Stimulated activated CD4-positive, alpha-beta T cell treated with anti-CD3 and anti-CD28 coated beads, Interleukin-12 subunit alpha, Interleukin-12 subunit beta, amount 100 ng/mL, for 24 hours (primary cell): ENCODE data around the gene FAM186B.

ENCODE experiments used
- DNase-seq, 2 experiments: peaks; one replicate each; pipeline ENCODE4 v3.0.0-alpha.2; 2020; ENCODE audit warnings: low read depth in 2 of 2

Gene FAM186B

DNA sequence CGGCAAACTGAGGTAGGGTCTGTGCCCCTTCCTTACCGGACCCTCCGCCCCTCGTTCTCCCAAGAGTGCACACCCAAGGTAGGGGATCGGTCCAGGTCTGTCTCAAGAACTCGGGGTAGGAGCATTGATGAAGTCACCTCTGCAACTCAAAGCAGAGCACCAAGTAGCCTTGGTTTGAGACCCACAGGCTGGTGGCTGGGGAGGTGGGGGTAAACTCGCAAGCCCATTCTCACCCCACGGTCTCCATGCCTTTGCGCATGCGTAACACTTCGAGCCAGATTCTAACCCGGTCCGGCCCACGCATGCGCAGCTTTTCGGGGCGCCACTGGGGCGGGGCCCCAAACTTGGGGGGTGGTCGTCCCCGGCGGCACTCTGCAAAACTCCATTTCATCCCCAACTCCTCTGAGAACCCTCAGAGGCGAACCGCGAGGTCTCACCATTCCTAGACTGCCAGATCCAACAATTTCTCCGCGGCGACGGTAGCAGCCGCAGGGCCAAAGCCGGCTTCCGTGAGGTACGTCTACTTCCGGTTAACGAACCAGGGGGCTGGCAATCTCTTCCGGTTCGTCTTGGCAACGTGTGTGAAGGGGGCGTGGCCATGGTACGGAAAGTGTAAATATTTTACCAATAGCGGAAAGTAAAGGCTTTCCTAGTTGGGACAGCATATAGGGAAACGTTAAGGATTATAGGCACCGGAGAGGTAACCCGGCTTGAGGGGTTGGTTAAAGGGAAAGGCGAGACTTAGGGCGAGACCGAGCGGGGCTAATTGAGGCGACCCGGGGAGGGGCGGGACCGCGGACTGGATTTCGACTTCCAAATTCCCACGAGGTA is 37.6 kb downstream of the FAM186B start, which contains the start of gene MCRS1:
MCRS1 (minus strand) TSS at position 532 of the 831 bp plus-strand sequence. CDS start 1,411 bp downstream, outside the sequence.
- DNase-seq = peak; percentile 74 to 84

DNA sequence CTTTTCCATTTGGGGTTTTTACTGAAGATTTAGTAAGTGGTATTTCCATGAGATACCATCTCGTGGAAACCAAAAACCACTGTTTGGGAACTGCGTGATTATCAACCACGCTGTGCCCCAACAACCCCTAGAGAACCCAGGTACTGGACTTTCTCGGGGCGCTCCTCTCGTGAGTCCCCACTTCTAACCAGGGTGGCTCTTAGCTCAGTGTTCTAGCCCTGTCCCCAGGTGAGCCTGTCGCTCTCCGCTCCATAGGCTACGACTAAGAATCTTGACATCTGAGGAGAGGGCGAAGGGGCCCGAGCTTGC is 38.2 kb downstream of the FAM186B start:
- DNase-seq = no peak

DNA sequence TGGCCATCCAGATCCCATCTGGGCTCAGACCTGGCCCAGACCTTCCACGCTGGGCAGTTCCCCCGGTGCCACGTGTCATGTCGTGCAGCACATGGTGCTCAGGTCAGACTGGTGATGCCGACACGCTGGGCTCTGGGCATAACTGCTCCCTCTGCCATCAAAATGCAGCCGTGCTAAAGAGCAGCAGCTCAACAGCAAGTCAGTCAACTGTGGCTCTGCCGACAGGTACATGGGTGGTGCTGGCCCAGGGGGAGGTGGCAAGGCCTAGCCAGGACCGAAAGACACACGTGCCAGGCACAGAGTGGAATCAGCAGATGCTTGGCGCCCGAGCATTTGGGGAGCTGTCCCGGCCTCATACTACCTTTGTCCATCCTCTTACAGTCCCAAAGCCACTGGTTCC is 39.1 kb downstream of the FAM186B start:
- DNase-seq = no peak

DNA sequence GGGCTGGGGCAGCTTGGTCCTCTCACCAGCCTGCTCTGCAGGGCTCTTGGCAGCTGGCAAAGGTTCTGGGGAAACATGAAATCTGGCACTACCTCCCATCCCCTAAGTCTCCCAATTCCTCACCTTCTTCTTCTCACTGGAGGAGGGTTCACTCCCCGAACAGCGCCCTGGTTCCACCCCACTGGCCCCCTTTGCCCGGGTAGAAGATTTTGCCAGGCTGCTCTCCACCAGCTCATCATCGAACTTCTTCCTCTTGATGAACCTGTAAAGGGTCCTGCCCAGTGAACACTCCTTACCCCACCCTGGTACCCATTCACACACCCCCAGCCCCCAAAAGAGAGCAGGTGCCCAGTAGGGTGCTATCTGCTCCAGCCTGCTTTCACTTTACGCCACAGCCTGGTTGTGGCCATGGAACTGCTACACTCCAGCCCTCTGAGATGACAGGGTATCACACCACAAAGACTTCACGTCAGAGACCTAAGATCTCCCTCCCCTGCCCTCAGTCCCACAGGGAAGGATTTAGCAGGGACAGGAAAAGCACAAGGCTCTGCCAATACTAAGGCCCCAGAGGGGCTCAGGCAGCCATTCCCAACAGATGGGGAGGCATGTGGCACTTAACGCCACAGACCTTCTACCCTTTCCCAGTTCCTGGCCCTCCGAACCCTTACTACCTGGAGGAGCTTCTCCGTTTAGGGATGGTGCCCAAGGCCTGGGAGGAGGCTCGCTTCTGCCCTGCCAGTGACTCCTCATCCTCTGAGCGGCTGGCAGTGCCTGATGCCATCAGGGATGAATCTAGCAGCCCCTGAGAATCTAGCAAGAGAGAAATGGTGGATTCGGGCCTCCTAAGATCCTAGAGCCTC is 39.8 kb downstream of the FAM186B start:
- DNase-seq = no peak

DNA sequence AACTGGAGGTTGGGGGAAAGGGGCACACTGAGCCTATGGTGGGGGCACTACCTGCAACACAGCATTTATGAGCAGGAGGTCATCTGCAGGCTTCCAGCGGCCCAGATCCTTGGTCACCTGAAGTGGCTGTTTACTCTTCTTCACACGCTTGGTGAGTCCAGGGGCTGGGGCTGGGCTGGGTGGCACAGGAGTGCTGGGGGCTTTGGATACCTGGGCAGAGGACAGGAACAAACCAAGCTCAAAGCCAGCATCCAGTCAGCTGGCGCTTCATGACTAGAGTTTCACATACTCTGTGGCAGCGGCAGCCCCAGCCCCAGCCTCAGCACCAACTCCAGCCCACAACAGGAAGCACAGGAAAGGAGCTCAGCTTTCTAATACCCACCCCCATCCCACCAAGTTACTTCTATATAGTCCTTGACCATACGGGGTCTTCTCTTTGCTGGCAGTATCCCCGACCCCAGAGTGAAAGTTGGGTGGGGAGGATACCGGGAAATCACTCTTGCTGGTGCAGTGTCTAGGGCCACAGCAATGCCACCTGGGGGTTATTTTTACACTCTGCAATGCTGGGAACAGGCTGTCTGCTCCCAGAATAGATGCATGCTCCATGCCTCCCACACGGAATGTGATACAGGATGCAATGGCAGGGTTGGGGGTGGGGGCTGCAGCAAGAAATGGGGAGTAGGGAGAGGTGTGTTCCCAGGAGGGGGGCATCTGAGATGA is 40.6 kb downstream of the FAM186B start:
- no peak for DNase-seq

DNA sequence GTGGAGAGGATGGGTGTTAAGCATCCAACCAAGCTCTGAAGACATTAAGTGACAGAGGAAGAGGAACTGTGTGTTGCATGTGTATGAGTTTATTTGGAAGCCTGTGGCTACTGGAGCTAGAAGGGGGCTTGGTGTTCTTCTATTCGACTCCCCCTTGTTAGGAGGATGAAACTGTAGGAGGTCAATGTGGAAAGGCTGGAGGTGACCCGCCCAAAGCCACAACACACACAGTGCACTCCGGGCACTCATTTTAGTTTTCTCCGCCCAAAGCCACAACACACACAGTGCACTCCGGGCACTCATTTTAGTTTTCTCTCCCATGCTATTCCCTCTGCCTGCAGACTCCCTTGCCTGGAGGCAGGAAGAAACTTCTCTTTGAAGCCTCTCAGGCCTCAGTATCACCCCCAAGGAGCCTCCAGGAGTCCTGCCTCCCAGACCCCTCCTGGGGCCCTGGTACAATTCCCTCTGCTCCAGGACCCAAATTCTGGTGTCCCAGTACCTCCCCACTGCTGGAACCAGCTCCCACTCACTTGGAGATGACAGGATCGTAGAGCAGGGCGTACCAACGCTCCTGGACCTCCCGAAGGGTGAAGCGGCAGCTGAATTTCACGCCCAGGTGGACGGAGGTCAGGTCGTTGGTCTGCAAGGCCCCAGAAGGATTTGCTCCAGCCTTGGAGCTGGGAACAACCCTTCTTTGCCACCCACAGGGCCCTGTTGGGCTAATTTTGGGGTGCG is 41.3 kb downstream of the FAM186B start:
- no peak for DNase-seq

DNA sequence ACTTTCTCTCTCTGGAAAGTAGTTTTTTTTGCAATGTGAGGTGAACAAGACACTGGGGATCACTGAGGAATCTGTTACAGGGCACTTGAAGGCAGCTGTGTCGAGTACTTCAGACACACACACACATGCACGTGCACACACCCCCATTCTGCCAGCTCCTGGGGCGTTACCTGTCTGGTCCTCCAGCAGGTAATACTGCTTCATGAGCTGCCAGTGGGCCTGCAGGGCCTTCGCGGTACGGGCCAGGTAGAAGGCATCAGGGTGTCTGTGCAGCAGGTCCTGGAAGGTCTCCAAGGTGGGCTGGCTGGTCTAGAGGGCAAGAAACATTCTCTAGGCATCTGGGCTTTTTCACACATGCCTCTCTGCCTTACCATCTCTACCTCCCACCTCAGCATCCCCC is 42.6 kb downstream of the FAM186B start:
- no peak for DNase-seq

DNA sequence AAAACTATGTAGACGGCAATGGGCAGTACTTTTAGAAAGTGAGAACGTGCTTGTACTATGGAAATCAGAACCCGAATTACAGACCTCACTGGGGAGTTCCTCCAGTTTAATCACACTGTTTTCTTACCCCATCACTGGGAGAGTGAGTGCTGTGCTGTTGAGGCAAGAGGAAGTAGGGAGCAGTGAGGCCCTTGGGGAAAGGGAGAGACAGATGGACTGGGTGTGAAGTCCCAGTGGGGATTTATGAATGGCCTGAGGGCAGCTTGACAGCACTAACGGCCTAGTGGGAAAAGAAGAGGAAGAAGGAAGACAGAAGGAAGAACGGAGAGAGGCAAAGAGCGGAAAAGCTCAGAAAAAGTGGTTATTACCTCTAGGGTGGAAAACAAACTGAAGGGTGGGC is 43.2 kb downstream of the FAM186B start:
- DNase-seq = no peak

DNA sequence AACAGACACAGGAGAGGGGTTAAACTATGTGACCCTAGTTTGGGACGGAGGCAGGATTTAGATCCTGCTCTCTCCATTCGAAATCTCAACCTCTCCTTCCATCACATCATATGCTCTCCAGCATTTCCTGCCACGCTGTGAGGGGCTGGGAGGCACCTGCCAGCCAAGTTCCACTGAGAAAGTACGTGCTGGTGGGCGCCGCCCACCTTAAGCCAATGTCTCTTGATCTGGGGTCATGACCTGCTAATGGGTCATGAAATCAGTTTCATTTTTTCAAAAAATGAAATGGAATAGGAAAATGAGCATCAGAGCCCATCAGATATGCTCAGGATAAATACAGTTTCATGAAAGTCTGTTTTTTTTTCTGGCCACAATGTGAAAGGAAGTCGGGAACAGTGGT is 44.7 kb downstream of the FAM186B start:
- DNase-seq = no peak

DNA sequence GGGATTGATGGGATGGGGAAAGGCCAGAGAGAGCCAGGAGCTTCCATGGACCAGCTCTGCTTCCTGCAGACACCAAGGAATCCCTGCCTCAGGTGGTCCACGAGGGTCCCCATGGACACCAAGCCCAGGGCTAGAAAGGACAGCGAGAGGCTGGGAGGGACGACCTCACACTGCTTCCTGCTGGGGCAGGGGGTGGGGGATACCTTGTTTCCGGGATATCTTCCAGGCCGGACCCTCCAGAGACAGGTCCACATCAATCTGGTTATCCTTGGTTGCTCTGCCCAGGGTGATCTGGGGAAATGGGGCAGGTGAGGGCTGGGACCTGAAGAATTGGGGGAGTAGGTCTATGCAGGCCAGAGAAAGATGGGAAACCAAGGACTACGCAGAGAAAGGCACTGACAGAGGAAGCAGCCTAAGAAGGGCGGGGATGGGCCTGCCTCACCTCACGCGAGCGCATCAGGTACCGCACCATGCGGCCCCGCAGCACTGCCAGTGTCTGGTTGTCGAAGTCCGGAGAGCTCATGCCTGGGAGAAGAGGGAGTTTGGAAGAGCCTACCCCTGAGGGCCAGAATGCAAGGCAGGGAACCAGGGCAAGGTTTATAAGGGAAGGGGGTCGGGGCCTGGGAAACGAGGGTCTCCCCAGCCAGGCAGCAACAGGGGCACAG is 46.3 kb downstream of the FAM186B start:
- no peak for DNase-seq

DNA sequence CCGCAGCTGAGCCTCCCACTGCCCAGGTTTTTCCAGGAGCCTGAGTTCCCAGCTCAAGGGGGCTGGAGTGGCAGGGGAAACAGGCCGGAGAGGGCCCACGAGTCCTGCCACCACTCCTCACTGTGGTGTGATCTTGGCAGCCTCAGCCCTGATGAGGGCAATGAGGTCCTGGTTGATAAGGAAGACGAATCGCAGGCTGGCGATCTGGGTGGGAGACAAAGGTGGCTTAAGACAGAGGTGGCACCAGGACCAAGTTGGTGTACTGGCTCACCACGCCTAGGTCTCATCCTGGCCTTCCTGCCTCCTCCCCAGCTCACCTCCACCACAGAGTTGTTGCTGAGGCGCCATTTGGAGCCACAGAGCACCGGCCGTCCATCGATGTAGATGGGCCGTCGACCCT is 46.9 kb downstream of the FAM186B start:
- DNase-seq = no peak

DNA sequence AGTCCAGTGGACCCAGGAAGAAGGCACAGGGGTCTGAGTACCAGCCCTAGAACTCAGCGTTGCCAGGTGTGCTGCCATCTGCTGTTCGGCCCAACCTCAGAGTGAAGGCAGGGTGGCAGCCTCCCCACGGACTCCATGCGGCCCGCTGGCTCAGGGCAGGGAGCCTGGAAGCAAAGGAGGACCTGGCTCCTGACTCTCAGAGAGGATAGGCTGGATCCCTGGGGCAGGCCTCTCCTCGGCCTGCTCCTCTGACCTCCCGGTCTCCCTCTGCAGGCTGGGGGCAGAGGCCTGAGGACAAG is 47.6 kb downstream of the FAM186B start:
- no peak for DNase-seq

DNA sequence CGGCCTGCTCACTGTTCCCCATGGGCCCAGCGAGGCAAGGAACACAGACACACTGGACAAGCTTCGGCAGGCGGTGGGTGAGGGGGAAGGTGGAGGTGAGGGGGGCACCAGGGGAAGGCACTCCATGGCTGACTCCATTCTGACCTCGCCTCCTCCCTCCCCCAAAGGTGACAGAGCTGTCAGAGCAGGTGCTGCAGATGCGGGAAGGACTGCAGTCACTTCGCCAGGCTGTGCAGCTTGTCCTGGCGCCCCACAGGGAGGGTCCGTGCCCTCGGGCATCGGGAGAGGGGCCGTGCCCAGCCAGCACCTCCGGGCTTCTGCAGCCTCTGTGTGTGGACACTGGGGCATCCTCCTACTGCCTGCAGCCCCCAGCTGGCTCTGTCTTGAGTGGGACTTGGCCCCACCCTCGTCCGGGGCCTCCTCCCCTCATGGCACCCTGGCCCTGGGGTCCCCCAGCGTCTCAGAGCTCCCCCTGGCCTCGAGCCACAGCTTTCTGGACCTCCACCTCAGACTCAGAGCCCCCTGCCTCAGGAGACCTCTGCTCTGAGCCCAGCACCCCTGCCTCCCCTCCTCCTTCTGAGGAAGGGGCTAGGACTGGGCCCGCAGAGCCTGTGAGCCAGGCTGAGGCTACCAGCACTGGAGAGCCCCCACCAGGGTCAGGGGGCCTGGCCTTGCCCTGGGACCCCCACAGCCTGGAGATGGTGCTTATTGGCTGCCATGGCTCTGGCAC is 48.1 kb downstream of the FAM186B start:
- DNase-seq = no peak

DNA sequence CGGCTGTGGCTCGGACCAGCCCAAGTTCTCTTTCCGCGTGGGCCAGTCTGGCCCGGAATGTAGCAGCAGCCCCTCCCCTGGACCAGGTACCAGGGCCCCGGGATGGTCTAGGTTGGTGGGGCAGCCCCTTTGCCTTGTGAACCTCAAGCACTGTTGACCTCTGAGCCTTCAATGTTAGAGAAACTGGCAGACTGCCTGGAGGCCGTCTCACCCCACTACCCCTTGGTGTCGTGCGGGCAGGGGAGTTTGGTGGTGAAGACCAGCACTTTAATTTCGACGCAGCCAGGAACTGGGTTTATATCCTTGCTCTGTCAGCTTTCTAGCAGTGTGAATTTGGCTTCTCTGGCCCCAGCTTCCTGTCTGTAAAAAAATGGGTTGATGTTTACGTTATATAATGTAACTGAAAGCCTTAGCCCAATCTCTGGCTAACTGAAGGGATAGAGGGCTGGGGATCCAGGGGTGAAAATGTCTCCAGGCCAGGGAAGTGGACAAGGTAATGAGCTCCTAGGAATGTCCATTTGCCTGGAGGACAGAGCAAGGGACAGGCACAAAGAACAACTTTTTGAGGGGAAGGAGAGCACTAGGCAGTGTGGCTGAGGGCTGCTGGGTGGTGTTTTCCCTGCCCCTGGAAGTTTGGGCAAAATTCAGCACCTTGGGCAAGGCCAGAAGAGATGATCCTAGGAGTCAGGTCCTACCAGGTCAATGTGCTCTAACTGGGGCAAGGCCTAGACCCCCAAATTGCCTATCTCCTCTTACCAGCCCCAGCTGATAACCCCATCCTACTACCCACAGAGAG is 48.9 kb downstream of the FAM186B start:
- no peak for DNase-seq

DNA sequence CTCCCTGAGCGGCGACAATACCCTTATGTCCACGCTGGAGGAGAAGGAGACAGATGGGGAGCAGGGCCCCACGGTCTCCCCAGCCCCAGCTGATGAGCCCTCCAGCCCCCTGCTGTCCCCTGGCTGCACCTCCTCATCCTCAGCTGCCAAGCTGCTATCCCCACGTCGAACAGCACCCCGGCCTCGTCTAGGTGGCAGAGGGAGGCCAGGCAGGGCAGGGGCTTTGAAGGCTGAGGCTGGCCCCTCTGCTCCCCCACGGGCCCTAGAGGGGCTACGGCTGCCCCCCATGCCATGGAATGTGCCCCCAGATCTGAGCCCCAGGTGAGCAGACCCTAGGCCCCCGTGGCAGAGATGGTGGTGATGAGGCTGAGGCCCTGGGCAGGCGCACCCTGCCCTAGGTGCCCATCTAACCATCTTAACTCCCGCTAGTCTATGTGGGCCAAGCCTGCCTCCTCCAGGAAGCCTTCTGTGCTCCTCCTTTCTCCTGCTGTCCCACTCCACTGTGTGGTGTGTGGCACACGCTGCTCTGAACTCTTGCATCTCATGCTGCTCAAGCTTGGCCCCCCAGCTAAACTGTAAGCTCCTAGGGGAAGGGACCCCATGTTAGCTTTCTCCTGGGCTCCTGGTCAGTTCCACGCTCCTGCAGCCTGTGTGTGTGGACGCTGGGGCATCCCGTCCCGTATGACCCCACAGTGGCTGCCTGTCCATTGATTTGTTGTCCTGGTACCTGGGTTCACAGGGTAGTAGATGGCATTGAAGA is 49.6 kb downstream of the FAM186B start:
- no peak for DNase-seq

DNA sequence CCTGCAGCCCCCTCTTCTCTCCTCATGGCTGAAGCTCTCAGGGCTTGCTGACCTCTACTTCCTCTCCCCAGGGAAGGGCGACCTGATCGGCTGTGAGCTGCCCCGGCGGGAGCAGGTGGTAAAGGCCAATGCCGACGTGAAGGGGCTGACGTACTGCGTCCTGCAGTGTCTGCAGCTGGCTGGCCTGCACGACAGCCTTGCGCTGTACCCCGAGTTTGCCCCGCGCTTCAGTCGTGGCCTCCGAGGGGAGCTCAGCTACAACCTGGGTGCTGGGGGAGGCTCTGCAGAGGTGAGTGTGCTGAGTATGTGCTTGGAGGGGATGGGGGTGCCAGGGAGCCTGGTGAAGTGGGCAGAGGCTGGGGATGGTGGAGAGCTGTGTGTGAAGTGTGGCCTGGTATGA is 51.2 kb downstream of the FAM186B start:
- no peak for DNase-seq

DNA sequence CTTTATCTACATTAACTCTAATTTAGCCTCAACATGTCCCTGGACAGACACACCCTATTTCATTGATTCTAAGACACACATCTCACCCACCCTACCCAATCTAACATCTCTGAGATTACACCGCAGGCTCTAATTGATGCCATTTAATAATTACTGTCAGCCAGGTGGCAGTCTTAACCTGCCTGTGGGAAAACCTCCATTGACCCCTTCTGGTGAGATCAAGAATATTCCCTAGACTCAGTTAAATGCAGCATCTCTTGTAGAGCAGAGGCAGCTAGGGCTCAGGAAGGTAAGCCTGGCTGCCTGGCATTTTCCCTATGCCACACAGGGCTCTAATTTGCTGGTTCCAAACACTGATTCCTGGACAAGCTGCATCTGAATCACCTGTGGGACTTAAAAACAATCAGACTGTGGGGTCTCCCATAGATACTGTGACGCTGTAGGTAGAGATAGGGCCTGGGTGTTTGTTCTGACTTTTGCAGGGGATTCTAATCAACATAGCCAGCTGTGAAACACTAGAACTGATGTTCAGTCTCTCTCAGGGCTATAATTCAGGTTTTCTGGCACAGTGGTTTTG is 51.8 kb downstream of the FAM186B start:
- no peak for DNase-seq

DNA sequence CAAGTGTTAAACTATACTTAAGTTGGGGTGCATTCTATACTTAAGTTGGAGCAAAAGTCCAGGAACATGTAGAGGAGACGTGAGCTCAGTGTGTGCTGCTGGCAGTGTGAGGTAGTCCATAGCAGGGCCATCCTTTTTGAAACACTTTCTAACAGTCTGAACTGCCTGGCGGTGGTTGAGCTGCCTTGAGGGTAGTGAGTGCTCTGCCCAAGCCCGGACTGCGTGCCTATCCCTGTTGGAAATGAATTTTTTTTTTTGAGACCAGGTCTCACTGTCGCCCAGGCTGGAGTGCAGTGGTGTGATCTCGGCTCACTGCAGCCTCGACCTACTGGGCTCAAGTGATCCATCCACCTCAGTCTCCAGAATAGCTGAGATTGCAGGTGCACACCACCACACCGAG is 52.5 kb downstream of the FAM186B start:
- DNase-seq = no peak

DNA sequence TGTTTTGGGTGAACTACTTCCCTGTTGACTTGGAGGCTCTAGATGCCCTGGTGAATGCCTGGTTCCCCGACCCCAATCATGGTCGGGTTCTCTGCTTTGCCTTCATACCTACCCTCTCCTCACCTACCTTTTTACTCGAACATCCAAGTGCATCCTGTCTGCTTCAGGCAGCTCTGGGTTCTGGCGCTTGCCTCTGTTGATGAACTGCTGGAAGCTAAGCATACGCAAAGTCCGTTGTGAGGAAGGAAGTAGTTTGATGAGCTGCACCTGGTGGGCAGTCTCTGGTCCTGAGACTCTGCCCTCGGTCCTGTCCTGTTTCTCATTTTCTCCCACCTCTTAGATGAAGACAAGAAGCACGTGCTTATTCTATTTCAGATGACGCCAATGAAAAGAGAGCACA is 53.0 kb downstream of the FAM186B start:
- DNase-seq = no peak
